HL-60 (cell line): ENCODE results near the gene NETO1.

Experiments used
- DNase-seq, 2 experiments: peaks; one replicate each; pipeline ENCODE4 v3.0.0-alpha.2; 2010 to 2020; ENCODE audit warnings: low read depth in 1 of 2, low spot score in 1 of 2
- H3K27ac ChIP-seq: fragments of 250-450 bp; sonication (Bioruptor Pico); replicated peaks from 2 replicates; pipeline ENCODE4 v1.5.1; 2020; ENCODE audit warnings: mild to moderate bottlenecking, moderate library complexity
- H3K27me3 ChIP-seq: fragments of 250-450 bp; sonication (Bioruptor Pico); 2 replicates; pipeline ENCODE4 v1.5.1; 2021; ENCODE audit warnings: mild to moderate bottlenecking, moderate library complexity; ENCODE audit not compliant: insufficient read depth, poor library complexity, severe bottlenecking
- H3K4me3 ChIP-seq: replicated peaks from 2 replicates; pipeline ENCODE4 v1.5.1; 2011; ENCODE audit warnings: mild to moderate bottlenecking, control low read depth, low read length; ENCODE audit not compliant: insufficient read depth
- CTCF ChIP-seq: IDR thresholded peaks from one replicate; pipeline ENCODE4 v1.5.1; 2011; ENCODE audit warnings: low read length, control low read depth, inconsistent platforms; ENCODE audit not compliant: insufficient read depth
- GABPA ChIP-seq: IDR thresholded peaks from 2 replicates; pipeline ENCODE4 v1.6.1; 2012; ENCODE audit warnings: low read depth
- POLR2AphosphoS5 ChIP-seq: IDR thresholded peaks from 2 replicates; pipeline ENCODE4 v1.6.1; 2012; ENCODE audit warnings: low read depth
- SPI1 ChIP-seq: IDR thresholded peaks from 2 replicates; pipeline ENCODE4 v1.6.1; 2012; ENCODE audit warnings: low read depth, mild to moderate bottlenecking, borderline replicate concordance
- TF ChIP-seq, protein P1 (sequence below): IDR thresholded peaks from 2 replicates; pipeline ENCODE4 v1.6.1; 2012; ENCODE audit warnings: low read depth; ENCODE audit not compliant: insufficient replicate concordance

The NETO1 gene

DNA sequence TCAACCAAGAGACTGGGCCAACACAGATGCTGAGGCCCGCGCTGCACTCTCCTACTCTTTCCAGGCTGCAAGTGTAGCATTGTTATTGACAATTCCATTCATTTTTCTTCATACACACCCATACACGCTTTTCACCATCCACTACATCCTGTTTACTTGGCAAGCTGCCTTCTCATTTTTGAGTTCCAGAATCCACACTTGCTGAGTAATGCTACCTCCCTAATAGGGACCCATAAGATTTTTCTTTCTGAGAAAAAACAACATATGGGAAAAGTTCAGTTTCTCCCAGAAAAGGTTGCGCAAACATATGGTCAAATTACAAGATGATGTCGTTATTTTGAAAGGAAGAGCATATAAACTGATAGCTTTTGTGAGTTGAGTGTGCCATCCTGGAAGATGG is 3.3 kb upstream of the NETO1 start:
- H3K27ac ChIP-seq: no peak overlapping the region
- no peak for DNase-seq
- TF ChIP-seq POLR2AphosphoS5 (no peak), GABPA (no peak), CTCF (no peak), SPI1 (no peak)
- TF ChIP-seq, protein P1, sequence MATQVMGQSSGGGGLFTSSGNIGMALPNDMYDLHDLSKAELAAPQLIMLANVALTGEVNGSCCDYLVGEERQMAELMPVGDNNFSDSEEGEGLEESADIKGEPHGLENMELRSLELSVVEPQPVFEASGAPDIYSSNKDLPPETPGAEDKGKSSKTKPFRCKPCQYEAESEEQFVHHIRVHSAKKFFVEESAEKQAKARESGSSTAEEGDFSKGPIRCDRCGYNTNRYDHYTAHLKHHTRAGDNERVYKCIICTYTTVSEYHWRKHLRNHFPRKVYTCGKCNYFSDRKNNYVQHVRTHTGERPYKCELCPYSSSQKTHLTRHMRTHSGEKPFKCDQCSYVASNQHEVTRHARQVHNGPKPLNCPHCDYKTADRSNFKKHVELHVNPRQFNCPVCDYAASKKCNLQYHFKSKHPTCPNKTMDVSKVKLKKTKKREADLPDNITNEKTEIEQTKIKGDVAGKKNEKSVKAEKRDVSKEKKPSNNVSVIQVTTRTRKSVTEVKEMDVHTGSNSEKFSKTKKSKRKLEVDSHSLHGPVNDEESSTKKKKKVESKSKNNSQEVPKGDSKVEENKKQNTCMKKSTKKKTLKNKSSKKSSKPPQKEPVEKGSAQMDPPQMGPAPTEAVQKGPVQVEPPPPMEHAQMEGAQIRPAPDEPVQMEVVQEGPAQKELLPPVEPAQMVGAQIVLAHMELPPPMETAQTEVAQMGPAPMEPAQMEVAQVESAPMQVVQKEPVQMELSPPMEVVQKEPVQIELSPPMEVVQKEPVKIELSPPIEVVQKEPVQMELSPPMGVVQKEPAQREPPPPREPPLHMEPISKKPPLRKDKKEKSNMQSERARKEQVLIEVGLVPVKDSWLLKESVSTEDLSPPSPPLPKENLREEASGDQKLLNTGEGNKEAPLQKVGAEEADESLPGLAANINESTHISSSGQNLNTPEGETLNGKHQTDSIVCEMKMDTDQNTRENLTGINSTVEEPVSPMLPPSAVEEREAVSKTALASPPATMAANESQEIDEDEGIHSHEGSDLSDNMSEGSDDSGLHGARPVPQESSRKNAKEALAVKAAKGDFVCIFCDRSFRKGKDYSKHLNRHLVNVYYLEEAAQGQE: no peak

GRCh38 chr18:72869226-72870185 is 1.7 kb upstream of the NETO1 start:
- no peak for TF ChIP-seq GABPA
- TF ChIP-seq SPI1: no peak
- TF ChIP-seq POLR2AphosphoS5: no peak
- DNase-seq: no peak
- no peak overlapping the region for H3K27ac ChIP-seq
- no peak overlapping the region for H3K4me3 ChIP-seq
- peaks cover 38% of the 10 kb centered on the region for H3K27me3 ChIP-seq

More for the DNA sequence above, 3.3 kb upstream of the NETO1 start:
- Histone ChIP-seq H3K4me3 (no peak overlapping the region), H3K27me3 (peaks cover 30% of the 10 kb centered on the region)

DNA sequence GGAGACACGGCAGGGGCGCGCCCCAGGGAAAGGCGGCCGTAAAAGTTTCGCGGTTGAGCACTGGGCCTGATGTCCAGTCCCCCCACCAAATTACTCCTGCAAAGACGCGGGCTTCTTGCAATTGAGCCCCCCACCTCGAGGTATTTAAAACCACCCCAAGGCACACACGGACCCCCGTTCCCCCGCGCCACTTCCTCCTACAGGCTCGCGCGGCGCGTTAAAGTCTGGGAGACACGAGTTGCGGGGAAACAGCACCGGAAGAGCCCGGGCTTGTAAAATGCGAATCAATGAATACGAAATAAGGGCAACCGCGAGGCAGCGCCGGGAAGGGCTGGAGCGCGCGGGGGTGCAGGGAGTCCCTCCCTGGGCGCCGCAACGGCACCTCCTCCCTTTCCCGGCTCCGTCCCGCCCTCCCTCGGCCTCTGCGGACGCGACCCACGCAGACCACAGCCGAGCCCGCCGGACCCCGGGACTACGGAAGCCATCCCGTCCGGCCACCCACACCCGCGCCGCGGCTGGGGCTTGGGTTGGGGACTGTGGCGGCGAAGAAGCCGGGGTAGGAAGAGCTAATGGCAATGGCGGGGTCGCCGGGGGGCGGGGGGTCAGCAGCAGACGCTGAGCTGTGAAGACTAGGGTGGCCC is 918 bp upstream of the NETO1 start:
- peaks cover 38% of the 10 kb centered on the region for H3K27me3 ChIP-seq
- no peak overlapping the region for H3K4me3 ChIP-seq
- H3K27ac ChIP-seq: no peak overlapping the region
- TF ChIP-seq POLR2AphosphoS5 (no peak), CTCF (no peak), GABPA (no peak), SPI1 (no peak)
- TF ChIP-seq, protein P1: no peak
- no peak for DNase-seq
